ENCODE results near the gene CRYZL1. TPM values are rescaled to one million over a fixed set of nuclear protein-coding genes. Genes with fewer than 3 reads are reported as not detected.

Gene CRYZL1
- polyA plus RNA-seq, 3 donors, result 25.9 to 30.6 (median 26.1) TPM

- Histone ChIP-seq H3K27ac (ENCODE audit: low read depth in 1 of 2, low read length in 2 of 2) (no peak overlapping the region), H3K4me1 (ENCODE audit: control insufficient read depth in 1 of 2, insufficient read depth in 2 of 2, low read length in 2 of 2) (peaks cover 4 to 6% of the 10 kb centered on the region in 2 donors), H2AFZ (ENCODE audit: insufficient read depth, low read depth, low read length, poor library complexity, severe bottlenecking) (no peak overlapping the region), H3K79me2 (ENCODE audit: insufficient read depth, low read length) (peaks cover 3% of the 10 kb centered on the region), H3K4me3 (replicated peaks in 1 of 3; ENCODE audit: low read depth in 2 of 3, low read length in 3 of 3) (no peak overlapping the region), H3K27me3 (ENCODE audit: control insufficient read depth in 2 of 2, insufficient read depth in 2 of 2, low read length in 2 of 2) (no peaks in the 10 kb centered on the region), H3K36me3 (replicated peaks in 1 of 2; ENCODE audit: control insufficient read depth in 1 of 2, insufficient read depth in 2 of 2, low read length in 2 of 2) (no peaks in the 10 kb centered on the region), H3K9ac (ENCODE audit: insufficient read depth, low read length, poor library complexity, severe bottlenecking) (no peak overlapping the region), H4K20me1 (ENCODE audit: insufficient read depth, low read length) (no peaks in the 10 kb centered on the region), H3K4me2 (replicated peaks; ENCODE audit: extremely low read depth, low read length, poor library complexity, severe bottlenecking) (no peak overlapping the region), H3K9me3 (replicated peaks in 1 of 2; ENCODE audit: control insufficient read depth in 1 of 2, insufficient read depth in 1 of 2, low read length in 2 of 2) (no peaks in the 10 kb centered on the region)
- no peak for DNase-seq
- H3K4me3 Mint-ChIP-seq, result no peak overlapping the region
- H3K4me1 Mint-ChIP-seq, result peaks cover 15% of the 10 kb centered on the region
- no peak overlapping the region for H3K27ac Mint-ChIP-seq
- no peaks in the 10 kb centered on the region for H3K9me3 Mint-ChIP-seq
- no CpG with 5 or more reads among the region's 6 CpGs for WGBS (ENCODE audit: insufficient coverage)
- no peak for TF ChIP-seq CTCF (IDR thresholded peaks at IDR 0.05)
- intact Hi-C loops (cut with micrococcal nuclease), result no loop called here
- H3K27me3 Mint-ChIP-seq (ENCODE audit: low read depth in 3 of 3), result no peaks in the 10 kb centered on the region
- H3K36me3 Mint-ChIP-seq, result no peaks in the 10 kb centered on the region
Measured at GRCh38 chr21:33670076-33670978, 28.8 kb upstream of the CRYZL1 start.

- no peak overlapping the region for H3K4me2 ChIP-seq (replicated peaks; ENCODE audit: extremely low read depth, low read length, poor library complexity, severe bottlenecking)
- H3K36me3 Mint-ChIP-seq, result no peaks in the 10 kb centered on the region
- H3K27ac ChIP-seq (ENCODE audit: low read depth in 1 of 2, low read length in 2 of 2), result no peak overlapping the region
- peaks cover 15% of the 10 kb centered on the region for H3K4me1 Mint-ChIP-seq
- H3K4me3 ChIP-seq (replicated peaks in 1 of 3; ENCODE audit: low read depth in 2 of 3, low read length in 3 of 3), result no peak overlapping the region
- no peaks in the 10 kb centered on the region for H3K36me3 ChIP-seq (replicated peaks in 1 of 2; ENCODE audit: control insufficient read depth in 1 of 2, insufficient read depth in 2 of 2, low read length in 2 of 2)
- H3K27me3 ChIP-seq (ENCODE audit: control insufficient read depth in 2 of 2, insufficient read depth in 2 of 2, low read length in 2 of 2), result no peaks in the 10 kb centered on the region
- no peak overlapping the region for H3K4me3 Mint-ChIP-seq
- TF ChIP-seq CTCF (IDR thresholded peaks at IDR 0.05), result no peak
- H3K27me3 Mint-ChIP-seq (ENCODE audit: low read depth in 3 of 3), result no peaks in the 10 kb centered on the region
- H3K27ac Mint-ChIP-seq, result peak overlapping the region in 2 of 7 donors; percentile 28 to 46
- H2AFZ ChIP-seq (ENCODE audit: insufficient read depth, low read depth, low read length, poor library complexity, severe bottlenecking), result no peak overlapping the region
- H3K4me1 ChIP-seq (ENCODE audit: control insufficient read depth in 1 of 2, insufficient read depth in 2 of 2, low read length in 2 of 2), result peaks cover 4 to 6% of the 10 kb centered on the region in 2 donors
- intact Hi-C loops (cut with micrococcal nuclease), result no loop called here
- no peak overlapping the region for H3K9ac ChIP-seq (ENCODE audit: insufficient read depth, low read length, poor library complexity, severe bottlenecking)
- no peaks in the 10 kb centered on the region for H3K9me3 Mint-ChIP-seq
- H3K79me2 ChIP-seq (ENCODE audit: insufficient read depth, low read length), result peaks cover 8% of the 10 kb centered on the region
- WGBS (ENCODE audit: insufficient coverage), result 100% methylated on average over 1 of the region's 2 CpGs
- H3K9me3 ChIP-seq (replicated peaks in 1 of 2; ENCODE audit: control insufficient read depth in 1 of 2, insufficient read depth in 1 of 2, low read length in 2 of 2), result no peaks in the 10 kb centered on the region
- no peak for DNase-seq
- no peaks in the 10 kb centered on the region for H4K20me1 ChIP-seq (ENCODE audit: insufficient read depth, low read length)
Measured at GRCh38 chr21:33668620-33669019, 27.1 kb upstream of the CRYZL1 start.
